ENCODE data around the gene TOM1L1.

DNA sequence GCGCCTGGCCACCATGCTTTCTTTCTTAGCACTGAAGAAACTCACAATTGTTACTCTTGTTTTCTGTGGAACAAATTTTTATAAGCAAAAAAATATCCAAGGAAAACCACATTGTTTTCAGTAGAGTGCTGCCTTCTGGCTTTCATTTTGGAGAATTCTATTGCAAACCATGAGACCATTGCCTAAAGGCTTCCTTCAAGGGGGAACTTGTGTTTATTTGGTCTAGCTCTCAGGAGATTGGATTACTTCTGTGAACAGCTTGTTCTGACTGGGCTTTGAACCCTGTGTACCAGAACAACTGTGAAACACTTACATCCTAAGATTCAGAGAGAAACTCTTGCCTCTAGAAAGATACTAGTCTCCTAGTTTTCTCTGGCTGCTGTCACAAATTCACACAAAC is 32.1 kb downstream of the TOM1L1 start:
- TF ChIP-seq, protein P1, sequence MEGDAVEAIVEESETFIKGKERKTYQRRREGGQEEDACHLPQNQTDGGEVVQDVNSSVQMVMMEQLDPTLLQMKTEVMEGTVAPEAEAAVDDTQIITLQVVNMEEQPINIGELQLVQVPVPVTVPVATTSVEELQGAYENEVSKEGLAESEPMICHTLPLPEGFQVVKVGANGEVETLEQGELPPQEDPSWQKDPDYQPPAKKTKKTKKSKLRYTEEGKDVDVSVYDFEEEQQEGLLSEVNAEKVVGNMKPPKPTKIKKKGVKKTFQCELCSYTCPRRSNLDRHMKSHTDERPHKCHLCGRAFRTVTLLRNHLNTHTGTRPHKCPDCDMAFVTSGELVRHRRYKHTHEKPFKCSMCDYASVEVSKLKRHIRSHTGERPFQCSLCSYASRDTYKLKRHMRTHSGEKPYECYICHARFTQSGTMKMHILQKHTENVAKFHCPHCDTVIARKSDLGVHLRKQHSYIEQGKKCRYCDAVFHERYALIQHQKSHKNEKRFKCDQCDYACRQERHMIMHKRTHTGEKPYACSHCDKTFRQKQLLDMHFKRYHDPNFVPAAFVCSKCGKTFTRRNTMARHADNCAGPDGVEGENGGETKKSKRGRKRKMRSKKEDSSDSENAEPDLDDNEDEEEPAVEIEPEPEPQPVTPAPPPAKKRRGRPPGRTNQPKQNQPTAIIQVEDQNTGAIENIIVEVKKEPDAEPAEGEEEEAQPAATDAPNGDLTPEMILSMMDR (IDR thresholded peaks at IDR 0.05): no peak
- no peak for TF ChIP-seq POLR2A (IDR thresholded peaks at IDR 0.05)
